Testis (tissue), 2 donors: ENCODE measurements around the gene MAZ.

ENCODE experiments used
- POLR2A ChIP-seq: fragments of 450-650 bp; IDR thresholded peaks from one replicate; pipeline ENCODE4 v1.6.1; 2017; ENCODE audit warnings: antibody characterized with exemption, mild to moderate bottlenecking, moderate library complexity
- TF ChIP-seq, protein P1 (sequence below), 3 experiments: fragments of 450-650 bp in 2 of 3; fragments of 200-600 bp in 1 of 3; sonication (generic) in 1 of 3; IDR thresholded peaks; one replicate each; pipeline ENCODE4 v1.5.1; 2016 to 2019; ENCODE audit warnings: antibody characterized with exemption in 3 of 3, mild to moderate bottlenecking in 2 of 3, moderate library complexity in 1 of 3

DNA sequence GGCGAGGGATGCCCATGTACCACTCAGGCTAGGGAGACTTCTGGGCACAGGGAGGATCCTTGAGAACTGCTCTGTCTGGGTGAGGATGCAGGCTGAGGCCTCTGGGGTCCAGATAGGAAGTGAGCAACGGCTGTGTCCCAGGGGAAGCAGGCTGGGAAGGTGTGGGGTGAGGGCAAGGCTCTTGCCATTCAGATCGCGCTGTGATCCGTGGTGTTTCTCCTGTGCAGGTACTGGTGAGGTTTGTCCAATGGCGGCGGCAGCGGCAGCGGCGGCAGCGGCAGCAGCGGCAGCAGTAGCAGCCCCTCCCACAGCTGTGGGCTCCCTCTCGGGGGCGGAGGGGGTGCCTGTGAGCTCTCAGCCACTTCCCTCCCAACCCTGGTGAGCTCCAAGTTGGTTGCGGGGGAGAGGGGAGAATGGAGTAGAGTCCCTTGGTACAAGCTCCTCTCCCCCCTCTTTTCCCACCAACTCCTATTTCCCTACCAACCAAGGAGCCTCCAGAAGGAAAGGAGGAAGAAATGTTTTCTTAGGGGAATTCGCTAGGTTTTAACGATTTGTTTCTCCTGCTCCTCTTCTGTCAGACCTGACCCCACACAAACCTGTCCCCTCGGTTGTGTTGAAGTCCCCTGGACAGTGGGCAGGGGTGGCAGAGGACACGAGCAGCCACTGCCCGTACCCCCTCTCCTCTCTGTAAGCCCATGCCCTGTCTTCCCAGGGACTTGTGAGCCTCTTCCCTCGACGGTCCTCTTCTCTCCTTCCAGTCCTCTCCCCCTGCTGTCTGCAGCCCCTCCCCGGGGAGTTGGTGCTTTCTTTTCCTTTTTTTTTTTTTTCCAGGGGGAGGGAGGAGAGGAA is 3.7 kb downstream of the MAZ start:
- TF ChIP-seq, protein P1, sequence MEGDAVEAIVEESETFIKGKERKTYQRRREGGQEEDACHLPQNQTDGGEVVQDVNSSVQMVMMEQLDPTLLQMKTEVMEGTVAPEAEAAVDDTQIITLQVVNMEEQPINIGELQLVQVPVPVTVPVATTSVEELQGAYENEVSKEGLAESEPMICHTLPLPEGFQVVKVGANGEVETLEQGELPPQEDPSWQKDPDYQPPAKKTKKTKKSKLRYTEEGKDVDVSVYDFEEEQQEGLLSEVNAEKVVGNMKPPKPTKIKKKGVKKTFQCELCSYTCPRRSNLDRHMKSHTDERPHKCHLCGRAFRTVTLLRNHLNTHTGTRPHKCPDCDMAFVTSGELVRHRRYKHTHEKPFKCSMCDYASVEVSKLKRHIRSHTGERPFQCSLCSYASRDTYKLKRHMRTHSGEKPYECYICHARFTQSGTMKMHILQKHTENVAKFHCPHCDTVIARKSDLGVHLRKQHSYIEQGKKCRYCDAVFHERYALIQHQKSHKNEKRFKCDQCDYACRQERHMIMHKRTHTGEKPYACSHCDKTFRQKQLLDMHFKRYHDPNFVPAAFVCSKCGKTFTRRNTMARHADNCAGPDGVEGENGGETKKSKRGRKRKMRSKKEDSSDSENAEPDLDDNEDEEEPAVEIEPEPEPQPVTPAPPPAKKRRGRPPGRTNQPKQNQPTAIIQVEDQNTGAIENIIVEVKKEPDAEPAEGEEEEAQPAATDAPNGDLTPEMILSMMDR (IDR thresholded peaks at IDR 0.05) = no peak
- TF ChIP-seq POLR2A = no peak
